Inferior parietal cortex (tissue), 1 donor: ENCODE measurements around the gene C1QTNF1.

ENCODE experiments used
- DNase-seq: peaks from one replicate; pipeline ENCODE4 v3.0.0-alpha.2; 2016; ENCODE audit errors: extremely low spot score

The C1QTNF1 gene

DNA sequence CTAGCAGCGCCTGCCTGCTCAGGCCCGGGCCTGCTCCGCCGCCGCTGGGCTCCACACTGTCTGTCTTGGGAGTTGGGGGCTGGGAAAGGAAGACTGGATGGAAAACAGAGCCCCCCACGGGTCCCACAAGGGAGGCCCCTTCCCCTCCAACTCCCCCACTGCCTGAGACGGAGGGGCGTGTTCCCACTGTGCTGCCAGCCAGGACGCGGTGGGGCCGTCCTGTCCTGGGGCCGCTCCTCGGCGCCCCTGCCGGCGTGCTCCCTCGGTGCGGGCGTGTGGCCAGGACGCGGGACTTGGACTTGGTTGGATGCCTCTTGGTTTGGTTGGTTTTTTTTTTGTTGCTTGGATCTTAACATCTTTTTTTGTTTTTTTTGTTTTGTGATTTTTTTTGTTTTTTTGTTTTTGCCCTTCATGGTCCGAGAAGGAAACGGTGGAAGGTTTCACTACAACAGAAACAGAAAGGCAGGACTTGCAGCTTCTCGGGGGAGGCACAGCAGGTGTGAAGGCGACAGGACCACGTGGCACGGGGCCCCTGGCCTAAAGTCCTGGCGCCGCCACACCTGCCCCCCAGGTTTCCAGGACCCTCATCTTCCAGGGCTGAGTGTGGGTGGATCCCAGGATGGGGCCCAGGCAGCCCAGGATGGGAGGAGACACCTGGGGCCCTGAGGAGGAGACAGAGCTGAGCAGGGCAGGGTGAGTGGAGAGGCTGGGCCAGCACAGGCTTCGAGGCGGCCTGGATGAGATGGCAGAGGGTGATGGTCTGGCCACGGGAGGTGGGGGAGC, 66.7 kb downstream of the C1QTNF1 start:
- DNase-seq, result no peak

DNA sequence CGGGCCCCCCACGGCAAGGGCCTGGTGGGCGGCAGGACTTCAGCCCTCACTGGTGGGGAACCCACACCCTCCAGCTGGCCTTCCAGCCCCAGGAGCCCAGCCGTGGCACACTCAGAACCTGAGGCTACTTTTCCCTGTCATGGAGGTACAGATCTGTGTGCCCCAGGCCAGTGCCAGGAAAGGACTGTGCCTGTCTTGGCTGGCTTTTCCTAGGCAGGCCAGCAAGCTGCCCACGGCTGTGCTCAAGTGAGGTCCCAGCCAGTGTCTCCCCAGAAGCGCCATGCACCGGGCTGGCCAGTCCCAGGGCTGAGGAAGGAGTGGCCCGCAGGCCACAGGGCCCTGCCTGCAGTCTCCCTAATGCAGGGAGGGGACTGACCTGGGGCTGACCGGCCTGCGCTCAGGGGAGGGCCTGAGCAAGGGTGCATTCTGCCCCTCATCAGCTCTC, 67.3 kb downstream of the C1QTNF1 start:
- DNase-seq, result no peak

DNA sequence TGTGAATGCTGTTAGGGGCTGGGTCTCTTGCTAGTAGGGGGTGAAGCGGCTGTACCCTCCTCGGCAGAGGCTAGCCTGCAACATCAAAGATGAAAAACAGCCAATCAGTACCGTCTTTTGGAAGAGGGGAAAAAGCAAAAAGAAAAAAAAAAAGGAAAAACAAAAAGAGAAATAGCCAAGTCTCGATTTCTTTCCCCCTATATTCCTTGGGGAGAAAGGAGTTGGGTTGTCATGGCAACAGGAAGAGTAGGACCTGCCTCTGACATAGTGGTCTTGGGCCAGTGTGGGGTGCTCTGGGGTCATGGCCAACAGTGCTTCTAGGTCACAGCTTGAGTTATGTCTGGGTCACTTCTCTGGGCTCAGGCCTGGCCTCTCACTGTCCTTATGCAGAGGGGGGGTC, 68.6 kb downstream of the C1QTNF1 start:
- no peak for DNase-seq

DNA sequence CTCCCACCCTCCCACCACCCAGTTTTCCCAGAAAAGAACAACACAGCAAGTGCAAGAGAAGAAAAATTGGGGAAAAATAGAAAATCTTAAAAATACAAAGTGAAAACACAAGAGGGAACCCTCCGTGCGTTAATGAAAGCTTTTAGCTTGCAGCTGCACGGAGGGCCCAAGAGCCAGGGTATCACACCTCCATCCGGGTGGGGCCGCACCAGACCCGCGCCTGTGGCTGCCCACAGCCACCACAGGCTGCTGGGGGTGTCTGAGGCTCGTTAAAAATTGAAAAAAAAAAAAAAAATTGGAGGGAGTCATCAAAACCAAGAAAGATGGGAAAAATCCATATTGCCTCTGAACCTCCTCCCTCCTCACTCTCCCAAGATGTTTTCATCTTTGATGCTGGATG, 69.3 kb downstream of the C1QTNF1 start:
- no peak for DNase-seq

DNA sequence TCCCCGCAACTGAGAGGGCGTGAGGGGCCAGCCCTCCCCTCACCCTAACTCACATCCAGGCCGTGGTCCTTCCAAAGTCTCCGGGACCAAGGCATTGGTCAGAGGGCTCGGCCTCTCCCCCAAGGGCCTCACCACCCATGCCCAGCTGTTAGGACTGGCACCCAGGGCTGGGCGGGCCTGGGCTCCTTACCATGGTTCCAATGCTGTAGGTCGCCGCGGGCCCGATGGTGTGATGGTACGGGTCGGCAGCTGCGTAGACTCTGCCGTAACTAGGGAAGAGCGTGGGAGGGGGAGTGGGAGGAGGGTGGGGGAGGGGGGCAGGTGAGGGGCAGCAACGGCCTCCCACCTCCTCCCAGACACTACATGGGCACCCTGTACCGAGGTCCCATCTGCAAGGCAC, 70.3 kb downstream of the C1QTNF1 start:
- DNase-seq, result no peak

DNA sequence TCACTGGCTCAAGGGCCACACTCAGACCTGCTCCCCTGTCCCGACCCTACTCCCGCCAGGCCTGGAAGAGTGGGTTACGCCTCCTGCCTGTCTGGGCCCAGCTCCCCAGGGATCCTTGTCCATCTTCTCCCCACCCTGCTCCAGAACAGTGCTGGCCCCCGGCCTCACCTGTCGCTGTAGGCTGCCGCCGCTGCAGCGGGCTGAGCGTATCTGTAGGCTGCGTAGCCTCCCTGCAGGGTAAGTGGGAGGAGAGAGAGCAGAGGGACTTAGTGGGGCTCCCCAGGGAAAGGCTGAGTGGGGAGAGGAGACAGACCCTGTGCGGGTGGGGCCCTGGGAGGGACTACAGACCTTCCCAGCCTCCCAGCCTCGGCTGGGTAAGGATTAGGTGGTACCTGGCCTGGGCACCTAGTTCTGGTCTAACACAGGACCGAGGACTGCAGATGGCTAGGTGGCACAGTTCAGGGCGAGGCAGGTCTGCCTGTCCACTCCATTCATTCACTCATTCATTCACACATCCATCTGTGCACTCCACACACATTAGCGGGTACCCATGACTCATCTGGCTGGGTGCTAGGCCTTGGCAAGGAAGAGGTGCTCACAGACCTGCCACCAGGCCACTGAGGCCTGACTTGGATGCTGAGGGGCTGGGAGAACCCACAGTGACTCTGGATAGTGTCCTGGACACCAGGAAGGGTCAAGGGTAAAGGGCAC, 71.5 kb downstream of the C1QTNF1 start:
- no peak for DNase-seq

DNA sequence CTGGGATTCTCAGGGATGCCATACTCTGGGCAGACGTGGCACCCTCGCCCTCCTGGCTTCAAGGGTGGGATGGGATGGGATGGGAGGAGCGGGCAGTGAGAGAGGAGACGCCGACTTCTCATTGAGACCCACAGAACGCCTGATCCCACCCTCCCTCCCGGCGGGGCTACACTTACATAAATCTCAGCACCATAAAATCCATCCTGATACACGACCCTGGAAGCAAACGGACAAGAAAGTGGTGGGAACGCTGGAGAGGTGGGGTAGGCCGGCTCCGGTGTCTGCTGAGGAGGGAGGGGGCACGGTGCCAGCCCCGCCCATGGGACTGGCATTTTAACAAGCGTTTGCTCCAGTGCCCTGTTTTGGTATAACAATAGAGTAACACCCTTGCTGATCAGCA, 72.5 kb downstream of the C1QTNF1 start:
- DNase-seq, result no peak

DNA sequence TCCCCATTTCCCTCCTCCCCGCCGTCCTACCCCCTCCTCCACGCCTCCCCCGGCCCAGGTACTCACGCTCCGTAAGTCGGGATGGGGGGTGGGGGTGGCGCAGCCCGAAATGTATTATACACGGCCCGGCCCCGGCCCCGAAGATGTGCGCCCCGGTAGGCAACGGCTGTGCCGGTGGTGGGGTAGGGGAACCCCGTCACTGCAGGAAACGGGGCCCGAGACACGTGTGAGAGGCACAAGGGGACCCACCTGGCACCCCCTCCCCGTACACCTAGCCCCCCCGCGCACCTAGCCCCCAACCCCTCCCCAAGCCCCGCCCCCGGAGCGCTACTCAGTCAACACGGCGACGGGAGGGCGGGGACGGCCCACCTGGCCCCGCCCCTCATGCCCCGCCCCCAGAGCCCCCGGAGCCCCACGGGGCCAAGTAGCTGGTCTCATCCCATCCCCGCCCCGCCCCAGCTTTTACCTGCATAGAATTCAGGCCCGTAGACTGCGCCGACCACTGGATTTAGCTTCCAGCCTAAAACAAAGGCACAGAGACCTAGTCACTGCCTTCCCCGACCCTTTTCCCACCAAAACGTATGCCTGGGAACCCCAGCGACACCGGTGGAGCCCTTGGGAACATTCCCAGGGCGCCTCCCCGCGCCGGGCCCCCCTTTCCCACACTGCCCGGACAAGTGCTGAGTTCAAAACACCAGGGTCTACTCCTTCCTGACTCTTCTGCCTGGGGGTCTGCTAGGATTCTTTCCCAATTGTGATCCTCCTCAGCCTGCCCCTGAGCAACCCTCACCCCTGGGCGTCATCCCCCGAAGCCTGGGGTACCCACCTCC, 73.5 kb downstream of the C1QTNF1 start:
- DNase-seq, result no peak

DNA sequence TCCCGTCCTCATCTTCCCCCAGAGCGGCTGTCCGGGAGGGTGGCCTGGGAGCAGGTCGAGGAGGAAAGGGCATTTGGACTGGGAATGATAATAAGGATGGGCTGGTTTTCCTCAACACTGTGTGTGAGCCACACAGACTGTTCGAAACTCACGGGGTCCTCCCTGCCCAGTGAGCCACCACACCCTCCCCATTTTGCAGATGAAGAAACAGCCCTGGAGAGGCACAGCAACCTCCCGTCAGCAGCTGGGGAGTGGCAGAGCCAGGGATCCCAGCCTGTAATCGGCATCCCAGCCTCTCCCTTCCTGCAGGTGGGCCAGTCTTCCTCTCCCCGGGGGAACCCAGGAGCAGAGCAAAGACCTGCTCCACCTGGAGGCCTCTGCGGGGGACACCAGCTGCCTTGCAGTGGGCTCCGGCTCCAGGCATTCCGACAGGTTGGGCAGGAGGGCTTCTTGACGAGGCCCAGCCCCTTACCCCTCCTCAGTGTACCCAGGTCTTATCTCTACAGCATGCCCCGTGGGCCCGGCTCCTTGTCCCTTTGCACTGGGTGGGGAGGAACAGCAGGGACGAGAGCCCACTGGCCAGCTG, 74.4 kb downstream of the C1QTNF1 start:
- DNase-seq, result no peak
